ENCODE results near the gene NEUROG1.

NEUROG1 gene

GRCh38 chr5:135535820-135536801 is at the start of gene NEUROG1:
TSS of gene NEUROG1 (minus strand) at chr5:135535964. CDS start at chr5:135535690, 274 bp downstream.
- DNase-seq, result peak; percentile 97

DNA sequence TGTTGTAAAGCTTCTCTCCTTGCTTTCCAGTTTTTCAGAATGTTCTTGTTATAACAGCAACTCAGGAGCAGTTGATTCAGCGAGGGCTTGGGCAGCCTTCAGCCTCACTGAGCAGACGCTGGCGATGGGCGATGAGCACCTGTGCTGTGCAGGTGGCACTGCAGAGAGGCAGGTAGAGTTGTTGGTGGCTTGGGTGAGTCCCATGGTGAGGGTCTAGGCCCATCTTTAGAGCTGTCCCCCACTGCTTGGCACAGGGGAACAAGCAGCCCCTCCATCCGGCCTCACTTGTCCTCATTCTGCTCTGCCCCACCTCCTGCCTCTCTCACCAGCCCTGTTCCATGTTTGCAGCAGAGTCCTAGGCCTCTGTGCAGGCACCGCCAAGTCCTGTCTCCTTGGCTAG is 49.2 kb upstream of the NEUROG1 start:
- DNase-seq, result no peak

DNA sequence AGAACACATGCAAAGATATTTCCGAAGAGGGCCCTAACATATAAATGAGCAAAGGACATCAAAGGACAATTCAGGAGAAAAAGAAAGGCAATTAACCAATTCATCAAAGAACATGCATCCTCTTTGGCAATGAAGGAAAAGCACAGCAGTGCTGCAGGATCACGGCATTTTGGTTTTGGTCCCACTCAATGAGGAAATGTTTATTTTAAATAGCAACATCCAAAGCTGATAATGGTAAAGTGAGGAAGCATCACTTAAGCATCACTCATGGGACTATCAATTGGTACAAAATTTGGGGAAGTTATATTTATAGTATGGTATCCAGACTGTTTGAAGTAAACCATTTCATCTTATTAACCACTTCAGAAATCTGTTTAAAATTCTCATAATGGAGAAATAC is 48.5 kb upstream of the NEUROG1 start:
- DNase-seq, result no peak

DNA sequence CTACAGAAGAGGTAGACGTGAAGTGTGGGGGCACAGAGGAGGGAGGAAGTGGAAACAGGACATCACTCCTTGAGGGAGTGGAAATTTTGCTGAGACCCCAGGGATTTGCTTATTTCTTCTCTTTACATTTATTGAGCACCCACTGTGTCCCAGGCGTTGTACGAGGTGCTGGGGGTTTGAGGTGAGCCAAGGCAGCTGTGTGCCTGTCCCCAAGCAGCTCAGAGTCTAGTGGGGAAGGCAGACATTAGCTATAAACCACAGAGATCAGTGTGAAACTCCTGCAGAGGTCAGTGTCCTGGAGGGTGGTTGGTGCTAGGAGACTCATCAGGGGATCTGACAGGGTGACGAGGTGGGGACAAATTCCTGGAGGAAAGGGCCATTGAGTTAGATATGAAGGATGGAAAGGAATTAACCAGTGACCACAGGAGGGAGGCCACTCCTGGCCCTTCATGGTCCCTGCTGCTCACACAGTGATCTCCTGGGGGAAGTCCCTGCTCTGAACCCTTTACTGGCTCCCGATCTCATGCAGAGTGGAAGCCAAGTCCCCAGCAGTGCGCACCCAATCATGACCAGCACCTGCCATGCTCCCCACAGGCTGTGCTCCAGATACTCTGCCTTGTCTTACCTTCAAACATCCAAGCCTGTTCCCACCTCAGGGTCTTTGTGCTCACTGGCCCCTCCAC is 46.5 kb upstream of the NEUROG1 start:
- DNase-seq, result no peak

- peak; percentile 81 for DNase-seq
Measured at GRCh38 chr5:135578685-135579341, 43.0 kb upstream of the NEUROG1 start, which contains the start of gene CXCL14. TSS of gene CXCL14 (minus strand) at chr5:135578991. CDS start at chr5:135578778, 213 bp downstream.

DNA sequence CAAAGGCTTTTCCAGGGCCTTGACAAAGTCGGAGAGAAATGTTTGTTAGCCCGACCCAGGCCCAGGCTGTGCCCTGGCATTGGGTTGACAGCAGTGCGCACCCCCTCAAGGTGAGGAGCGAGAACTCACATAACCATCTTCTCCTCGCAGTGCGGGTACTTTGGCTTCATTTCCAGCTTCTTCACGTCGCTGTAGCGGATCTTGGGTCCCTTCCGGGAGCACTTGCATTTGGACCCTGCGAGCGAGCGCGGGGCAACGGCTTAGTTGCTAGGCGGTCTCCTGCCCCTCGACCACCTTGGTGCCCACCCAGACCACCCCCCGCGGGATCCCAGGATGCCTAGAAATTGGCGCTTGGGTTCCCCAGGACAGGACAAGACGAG is 42.5 kb upstream of the NEUROG1 start:
- no peak for DNase-seq

DNA sequence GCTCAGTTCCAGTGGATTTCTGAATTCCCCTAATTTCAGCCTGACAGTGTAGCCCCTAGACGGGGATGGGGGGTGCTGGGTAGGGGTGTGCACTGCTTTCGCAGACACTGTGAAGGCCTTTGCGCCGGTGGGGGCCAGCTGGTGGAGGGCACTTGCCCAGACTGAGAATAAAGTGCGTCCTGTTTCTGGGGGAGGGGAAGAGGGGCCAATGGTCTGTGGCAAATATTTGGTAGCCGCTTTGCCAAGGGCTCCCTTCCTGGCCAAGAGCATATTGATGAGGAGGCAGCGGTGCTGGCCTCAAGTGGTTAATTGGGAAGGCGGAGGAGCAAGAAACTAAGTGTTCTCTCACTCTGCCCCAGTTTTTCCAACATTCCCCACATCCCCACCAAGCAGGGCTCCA is 41.7 kb upstream of the NEUROG1 start:
- DNase-seq, result no peak

- no peak for DNase-seq
Measured at GRCh38 chr5:135576075-135576599, 40.4 kb upstream of the NEUROG1 start.

DNA sequence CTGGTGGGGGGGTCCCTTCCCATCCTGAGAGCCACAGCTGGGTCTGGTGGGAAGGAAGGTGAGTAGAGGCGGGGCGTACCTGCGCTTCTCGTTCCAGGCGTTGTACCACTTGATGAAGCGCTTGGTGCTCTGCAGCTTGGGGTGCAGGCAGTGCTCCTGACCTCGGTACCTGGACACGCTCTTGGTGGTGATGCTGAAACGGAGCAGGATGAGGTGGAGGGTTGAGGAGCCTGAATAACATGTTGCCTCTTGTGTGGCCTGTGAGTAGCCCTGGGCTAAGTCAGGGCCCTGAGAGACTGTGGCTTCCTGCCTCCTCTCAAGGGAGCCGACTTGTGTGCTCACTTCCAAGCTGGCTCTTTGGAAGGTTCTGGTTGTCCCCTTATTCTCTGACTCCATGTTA is 38.7 kb upstream of the NEUROG1 start:
- no peak for DNase-seq

GRCh38 chr5:135571902-135572301 is 36.1 kb upstream of the NEUROG1 start:
- no peak for DNase-seq

DNA sequence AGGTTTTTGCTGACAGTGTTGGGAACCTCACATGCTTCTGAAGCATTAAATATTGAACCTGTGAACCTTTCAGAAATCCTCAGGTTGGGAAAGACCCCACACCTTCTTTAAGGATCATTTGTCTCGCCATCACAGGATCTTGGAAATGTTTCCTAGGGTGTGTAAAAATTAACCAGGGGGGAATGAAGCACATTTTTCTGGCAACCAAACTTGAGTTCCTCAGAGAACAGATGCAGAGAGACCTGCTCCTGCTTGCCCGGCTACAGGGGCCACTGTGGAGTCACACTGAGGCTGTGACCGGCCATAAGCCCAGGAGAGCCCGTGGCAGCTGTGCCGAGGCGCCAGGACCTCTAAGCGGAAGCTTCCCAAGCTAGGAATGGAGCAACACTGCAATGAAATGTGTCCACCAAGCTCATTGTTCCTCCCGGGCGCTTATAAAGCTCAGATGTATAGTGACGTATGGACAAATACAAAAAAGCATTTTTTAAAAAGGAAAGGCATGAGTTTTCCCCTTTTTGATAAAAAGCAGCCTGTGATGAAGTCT is 35.4 kb upstream of the NEUROG1 start:
- DNase-seq, result peak; percentile 15

- no peak for DNase-seq
Measured at GRCh38 chr5:135570453-135570764, 34.6 kb upstream of the NEUROG1 start.

DNA sequence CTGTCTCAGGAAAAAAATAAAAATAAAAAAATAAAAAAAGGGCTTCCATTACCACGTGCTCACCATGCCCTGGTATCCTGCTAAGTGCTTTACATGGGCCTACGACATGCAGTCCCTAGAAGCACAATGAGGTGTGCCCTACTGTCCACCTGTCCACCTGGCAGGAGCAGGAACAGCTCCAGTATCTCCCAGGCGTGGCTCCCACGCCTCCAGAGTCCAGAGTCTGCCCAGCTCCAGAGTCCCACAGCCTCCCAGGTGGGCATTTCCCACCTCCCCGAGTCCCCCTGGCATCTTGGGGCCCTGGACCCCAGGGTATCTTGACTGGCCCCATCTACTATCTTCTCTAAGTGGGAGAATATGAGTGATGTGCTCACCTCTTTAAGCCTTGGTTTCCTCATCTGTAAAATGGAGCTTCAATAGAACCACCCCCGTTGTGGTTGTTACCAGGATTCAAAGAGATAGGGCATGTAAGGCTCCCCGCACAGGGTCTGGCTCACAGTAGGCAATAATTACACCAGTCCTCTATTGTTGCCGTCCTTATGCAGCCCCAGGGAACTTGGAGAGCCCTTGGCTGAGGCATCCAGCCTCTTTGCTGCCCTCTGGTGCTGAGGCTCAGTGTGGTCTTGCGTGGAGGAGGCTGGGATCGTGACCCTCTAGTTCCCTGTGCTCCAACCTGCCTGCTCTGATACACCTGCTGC is 34.1 kb upstream of the NEUROG1 start:
- DNase-seq, result peak; percentile 76

- no peak for DNase-seq
Measured at GRCh38 chr5:135568923-135569360, 33.2 kb upstream of the NEUROG1 start.

- no peak for DNase-seq
Measured at GRCh38 chr5:135568246-135568645, 32.5 kb upstream of the NEUROG1 start.

DNA sequence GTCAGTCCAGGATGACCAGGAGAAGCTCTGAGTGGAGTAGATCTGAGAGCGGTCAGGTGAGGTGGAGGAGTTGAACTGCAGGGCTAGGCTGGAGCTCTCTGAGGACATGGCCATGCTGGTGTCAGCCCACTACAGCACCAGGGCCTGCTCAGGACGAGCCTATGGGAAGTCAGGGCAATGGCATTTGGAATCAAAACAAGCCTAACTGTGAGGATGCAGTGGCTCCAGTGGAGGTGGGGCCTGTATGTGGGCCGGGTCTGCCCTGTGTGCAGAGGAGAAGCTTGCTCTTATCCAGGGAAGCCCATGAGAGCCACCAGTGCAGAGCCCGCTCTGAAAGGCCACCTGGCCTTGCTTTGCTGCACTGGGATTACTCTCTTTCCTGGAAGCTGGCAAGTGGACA is 31.9 kb upstream of the NEUROG1 start:
- DNase-seq, result no peak

GRCh38 chr5:135566422-135567400 is 30.9 kb upstream of the NEUROG1 start:
- no peak for DNase-seq

GRCh38 chr5:135565725-135566421 is 30.1 kb upstream of the NEUROG1 start:
- peak; percentile 79 for DNase-seq

GRCh38 chr5:135565266-135565665 is 29.5 kb upstream of the NEUROG1 start:
- DNase-seq, result no peak

- DNase-seq, result peak; percentile 18
Measured at GRCh38 chr5:135564331-135564730, 28.6 kb upstream of the NEUROG1 start.
